DMS53 treated with DMSO at 0.1 percent for 48 hours (cell line): ENCODE measurements around the gene TSPAN32.
"Not testable (repeated sequence)": the region's sequence is repeated elsewhere in the genome, so short reads cannot be mapped to it uniquely, and the experiment has no call there.

ENCODE experiments used
- DNase-seq: peaks from one replicate; lab custom pipeline; 2025; ENCODE audit not compliant: unreplicated experiment; lab: John Stamatoyannopoulos, UW

The TSPAN32 gene

DNA sequence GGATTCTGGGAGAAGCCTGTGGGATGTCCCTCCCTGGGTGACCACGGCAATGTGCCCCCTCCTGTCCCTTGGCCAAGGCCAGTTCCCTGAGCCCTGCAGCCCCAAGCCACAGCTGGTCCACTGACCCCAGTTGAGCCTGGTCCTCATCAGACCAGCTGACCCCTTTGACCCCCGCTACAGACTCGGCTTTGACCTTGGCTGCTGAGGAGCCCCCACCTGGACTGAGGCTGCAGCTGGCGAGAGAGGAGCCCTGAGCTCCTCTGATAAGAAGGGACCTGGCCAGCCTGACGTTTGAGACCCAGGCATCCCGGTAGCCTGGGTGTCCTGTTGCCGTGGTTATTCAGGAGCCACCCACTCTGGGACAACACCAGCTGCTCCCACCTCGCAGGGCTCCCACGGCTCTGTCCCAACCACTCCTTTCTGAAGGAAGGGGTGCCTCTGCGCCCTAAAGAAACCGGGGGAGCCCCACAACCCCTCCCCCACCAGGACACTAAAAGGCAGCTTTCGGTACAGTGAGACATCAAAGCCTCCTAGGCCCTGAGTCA is 34.4 kb upstream of the TSPAN32 start:
- no peak for DNase-seq

DNA sequence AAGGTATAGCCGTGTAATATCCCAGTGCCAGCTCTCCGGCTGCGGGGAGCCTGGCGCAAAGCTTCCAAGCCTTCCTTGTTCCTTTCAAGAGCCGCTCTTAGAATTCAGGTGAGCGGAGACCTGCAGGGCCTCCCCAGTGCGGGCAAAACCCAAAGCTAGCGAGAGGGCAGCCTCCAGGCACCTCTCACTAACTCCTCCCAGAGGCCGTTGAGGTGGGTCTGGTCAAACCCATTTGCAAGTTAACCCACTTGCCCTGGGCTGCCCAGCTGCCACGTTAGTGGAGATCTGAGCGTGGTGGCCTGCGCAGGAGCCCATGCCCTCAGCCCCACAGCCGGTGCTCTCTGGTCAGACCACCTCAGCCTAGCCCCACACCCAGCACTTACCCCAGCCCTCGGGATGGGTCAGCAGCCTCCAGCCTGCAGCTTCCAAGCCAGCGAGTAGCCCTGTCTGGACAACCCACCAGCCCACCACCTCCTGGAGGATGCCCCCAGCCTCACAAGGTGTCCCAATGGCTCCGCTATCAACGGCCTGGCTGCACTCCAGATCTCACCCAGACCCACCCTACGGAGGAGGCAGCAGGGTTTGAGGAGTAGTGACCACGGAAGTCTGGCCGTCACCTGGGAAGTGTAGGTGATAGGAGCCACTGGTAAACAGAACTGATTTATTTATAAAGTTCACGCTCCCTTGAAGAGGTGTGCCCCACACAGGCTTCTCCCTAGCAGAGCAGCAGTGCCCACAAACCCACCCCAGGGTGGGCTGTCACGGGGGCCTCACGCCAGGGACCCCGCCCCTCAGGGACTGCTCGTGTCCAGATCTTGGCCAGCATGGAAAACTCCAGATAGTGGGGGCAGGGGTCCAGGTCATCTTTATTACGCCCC is 33.7 kb upstream of the TSPAN32 start:
- DNase-seq = no peak

DNA sequence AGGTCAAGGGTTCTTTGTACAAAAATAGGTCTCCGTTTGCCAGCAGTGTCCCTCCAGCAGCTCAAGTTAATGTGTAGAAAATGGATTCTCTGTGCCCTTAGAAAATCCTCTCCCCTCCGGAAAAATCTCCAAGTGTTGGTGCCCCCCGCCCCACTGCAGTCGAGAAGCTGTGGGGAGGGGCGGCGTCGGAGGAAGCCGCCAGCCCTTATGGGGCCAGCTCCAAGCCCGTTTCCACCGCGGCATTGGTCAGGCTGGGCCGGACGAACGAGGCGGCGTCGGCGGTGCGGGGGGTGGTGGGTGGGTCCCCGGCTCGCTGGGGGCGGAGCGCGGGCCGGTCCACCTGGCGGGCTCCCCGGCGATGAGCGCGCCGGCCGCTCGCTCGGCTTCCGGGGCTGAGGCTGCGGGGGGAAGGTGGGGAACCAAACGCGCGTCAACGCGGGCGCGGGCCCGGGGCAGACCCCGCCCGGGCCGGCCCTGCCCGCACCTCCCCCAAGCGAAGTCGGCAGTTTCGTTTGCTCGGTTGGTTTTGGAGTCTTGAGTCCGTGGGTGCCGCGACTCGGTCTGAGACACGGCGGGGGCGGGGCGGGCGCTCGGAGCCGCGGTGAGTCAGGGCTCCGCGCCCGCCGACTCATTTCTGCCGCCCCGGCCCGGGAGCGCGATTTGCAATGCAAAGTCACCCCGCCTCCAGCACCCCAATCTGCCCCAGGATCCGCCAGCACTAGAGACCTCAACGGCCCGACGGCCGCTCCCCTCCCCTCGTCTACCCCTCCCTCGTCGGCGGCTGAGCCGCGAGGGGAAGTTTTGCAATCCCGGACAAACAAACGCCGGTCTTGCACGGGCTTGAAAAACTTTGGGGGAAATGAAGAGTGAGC is 32.8 kb upstream of the TSPAN32 start:
- DNase-seq = peak; percentile 64

DNA sequence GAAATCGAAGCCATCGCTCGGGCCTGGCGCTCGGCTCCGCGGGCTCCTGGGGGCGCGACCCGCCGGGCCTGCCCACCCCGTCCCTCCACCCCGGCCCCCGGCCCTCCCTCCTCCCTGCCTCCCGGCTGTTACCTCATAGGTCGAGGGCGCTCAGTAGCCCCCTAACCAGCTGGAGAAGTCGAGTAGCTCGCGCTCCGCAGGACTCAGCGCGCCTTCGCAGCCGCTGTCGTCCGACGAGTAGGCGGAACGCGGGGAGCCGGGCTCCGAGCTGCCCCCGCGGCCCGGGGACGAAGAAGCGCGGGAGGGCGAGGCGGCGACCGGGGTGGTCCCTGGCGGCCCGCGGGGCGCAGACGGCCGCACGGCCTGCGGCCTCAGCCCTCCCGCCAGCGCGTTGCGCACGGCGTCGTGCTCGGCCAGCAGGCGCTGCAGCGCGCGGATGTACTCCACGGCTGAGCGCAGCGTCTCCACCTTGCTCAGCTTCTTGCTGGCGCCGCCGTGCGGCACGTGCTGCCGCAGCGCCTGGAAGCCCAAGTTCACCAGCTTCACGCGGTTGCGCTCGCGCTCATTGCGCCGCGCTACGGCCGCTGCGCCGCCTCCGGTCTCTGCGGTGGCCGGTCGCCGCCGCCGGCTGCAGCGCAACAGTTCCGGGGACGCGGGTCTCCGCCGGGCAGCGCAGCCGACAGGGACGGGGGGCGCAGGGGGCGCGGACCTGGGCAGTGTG is 32.1 kb upstream of the TSPAN32 start:
- peak; percentile 85 for DNase-seq

DNA sequence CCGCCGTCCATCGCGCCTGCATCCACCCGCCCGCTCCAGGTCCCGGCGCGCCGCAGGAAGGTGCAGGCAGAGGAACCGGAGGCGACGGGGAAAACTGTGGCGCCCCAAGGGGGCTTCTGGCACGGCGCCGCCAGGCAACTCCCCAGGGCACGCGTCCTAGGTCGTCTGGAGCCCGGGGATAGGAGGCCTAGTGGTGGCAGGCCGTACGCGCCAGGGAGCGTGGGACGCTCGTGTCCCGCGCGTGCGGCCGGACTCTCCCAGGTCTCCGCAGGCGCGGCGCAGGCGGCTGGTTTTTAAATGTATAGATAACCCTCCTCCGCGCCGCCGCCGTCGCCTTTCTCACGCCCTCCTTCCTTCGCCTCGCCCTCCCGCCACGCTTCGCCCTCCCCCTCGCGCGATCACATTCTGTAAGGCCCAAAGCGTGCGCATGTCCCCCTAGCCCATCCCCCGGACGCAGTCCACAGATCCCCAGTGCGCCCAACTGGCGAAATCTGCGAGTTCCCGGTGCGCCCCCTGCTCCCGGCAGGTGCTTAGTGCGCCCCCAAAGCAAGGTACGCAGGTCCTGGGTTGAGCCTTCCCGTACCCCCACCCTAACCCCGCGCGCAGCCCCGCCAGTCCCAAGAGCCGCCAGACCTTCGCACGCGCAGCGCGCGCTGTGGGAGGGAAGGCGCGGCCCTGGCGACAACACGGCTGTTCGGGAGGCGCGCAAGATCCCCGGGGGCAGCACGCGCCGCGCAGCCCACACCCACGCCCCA is 31.3 kb upstream of the TSPAN32 start, which contains the start of gene ASCL2:
Gene ASCL2 (minus strand): TSS at position 267 of the 755 bp plus-strand sequence. CDS start 256 bp downstream, at position 11.
- peak; percentile 20 for DNase-seq

DNA sequence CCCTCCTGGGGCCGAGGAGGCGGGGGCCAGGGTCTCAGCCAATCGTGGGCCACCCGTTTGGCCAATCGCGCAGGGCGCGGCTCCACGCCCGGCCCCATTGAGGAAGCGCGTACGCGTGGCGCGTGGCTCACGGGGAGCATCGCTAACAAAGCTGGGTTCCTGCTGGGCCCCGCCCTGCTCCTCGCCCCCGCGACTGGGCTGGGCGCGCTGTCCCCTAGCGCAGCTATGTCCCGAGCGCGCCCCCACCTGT is 30.8 kb upstream of the TSPAN32 start:
- DNase-seq = no peak

DNA sequence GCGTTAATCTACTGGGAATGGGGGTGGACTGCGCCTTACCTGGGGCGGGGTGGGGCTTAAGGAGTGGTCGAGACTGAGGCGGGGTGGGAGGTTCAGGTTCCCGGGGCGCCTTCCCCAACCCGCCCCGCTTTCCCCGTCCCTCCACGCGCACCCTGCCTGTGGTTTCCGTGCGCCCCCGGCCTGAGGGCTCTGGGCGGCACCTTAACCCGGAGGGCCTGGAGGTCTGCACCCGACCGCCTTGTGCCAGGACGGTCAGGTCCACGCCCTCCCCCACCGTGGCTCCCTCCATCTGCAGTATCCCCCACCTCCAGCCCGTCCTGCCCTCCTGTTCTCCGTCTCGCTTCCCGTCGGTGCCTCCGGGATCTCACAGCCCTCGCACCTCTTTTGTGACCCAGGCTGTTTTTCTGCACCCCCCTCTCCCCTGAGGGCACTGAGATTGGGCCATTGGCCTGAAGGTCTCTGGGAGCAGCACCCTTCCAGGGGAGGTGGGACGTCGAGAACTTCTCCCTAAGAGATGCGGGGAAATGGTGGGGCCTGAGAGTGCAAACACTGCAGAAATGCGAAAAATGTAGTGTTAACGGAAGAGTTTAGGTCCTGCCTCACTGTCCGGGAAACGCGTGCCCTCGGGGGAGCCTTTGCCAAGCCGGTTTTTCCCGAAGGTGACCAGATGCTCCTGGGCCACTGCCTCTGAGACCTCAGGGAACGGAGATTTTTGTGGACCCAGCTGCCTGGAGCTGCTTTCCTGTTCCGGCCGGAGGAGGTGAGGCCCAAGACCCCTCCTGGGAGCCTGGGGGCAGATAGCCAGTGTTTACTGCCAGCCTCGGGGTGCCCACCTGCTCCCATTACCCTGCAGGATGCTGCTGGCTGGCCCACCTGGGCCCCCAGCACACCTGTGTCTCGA is 30.2 kb upstream of the TSPAN32 start:
- DNase-seq = no peak

DNA sequence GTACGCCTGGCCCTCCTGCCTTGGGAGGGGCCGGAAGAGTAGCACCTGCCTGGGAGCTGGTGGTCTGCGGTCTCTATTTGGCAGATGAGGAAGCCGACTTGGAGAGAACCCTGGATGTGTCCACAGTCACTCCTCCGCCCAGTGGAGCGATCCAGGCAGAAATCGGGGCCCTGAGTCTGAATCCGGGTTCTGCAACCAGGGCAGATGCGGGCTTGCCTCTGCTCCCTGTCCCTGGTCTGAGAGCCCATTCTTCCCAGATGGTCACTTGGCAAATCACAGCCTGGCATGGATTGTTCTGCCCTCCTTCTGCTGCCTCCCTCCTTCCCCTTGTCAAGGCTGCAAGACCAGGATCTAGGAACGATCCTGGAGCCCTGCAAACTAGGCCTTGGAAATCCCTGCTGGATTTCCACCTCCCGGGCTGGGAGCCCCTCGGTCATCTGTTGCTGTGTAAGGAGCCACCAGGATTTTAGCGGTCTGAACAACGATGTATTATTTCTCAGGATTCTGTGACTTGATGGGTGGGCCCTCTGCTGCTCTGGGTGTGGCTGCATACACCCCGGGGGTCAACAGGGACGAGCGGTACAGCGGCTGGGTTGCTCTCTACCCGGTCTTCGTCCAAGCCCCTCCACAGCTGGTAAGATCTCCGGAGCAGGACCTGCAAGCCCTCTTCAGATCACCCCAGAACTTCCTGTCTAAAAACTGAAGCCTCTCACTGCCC is 29.4 kb upstream of the TSPAN32 start:
- no peak for DNase-seq

DNA sequence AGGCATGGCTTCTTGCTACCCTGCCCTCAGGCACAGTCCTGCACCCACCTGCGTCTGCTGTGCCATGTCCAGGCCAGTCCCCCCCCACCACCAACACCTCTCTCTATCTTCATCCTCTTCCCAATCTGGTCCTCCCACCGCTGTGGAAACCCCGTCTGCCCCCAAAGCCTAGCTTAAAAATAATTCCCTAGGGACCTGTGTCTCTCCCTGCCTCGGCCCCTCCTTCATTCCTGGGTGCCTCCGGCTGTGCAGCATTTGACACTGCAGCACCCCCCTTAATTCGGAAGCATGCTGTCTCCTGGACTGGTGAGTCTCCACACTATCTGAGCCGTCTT is 28.9 kb upstream of the TSPAN32 start:
- DNase-seq = no peak

DNA sequence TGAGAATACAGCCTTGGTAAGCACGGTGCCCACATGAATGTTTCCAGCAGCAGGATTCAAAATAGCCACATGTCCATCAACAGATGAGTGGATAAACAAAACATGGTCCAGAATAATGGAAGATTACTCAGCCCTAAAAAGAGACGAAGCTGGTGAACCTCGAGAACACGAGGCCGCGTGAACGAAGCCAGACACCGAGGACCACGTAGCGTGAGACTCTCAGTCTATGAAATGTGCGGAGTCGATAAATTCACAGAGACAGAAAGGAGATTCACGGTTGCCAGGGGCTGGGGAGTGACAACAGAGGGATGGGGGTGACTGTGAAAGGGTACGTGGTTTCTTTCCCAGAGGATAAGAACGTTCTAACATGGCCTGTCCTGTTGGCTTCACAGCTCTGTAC is 28.5 kb upstream of the TSPAN32 start:
- no peak for DNase-seq

DNA sequence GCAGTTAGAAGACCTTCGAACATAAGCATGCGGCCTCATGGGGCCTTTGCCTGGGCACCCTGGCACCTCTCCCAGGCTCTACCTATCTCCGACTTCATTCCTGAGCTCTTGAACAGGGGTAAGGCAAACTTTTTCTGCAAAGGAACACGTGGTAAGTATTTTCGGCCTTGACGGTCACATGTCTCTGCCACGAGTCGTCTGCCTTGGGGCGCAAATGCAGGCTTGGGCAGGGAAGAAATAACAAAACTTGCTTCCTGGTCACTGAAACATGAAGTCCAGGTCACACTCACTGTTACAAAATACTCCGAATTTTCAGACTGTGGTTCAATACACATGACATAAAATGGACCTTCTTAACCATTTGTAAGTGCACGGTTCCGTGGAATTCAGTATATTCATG is 28.0 kb upstream of the TSPAN32 start:
- no peak for DNase-seq

DNA sequence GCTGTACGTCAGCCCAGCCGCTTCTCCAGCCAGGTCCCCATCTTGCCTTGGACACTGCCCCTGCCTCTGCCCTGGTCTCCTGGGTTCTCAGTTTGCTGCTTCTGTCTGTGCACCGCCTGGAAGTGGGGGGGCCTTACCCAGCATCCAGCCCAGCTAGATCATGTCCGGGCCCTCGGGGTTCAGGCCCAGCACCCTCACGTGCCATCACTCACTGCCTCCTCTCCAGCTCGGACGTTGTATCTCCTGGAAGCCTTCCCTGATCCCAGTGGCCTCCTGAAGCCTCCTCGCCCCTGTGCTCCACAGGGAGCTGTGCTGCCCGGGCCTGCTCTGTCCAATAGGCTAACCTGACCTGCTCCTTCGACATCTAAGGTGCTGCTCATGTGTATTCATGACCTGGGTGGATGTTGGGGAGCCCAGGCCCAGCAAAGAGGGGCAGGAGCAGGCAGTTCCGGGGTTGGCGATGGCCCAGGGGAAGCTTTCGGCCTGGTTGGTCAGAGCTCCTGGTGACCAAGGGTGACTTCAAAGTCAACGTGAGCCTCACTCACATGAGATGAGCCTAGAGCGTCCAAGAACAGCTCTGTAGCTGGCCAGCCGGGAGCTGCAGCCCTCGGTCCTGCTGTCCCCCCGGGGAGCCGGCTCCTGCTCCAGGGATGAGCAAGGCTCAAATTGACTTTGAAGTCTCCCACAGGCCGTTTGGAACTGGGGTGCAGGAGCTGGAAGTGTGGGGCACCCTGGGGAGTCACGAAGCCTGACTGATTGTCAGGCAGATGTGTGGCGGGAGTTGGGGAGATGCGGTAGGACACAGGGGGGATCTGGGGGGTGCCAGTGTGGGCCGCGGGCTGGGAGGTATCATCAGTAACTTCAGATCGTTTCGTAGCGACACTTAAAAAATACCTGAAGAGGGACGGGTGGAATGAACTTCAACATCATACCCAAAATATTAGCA is 26.2 kb upstream of the TSPAN32 start:
- DNase-seq = no peak

DNA sequence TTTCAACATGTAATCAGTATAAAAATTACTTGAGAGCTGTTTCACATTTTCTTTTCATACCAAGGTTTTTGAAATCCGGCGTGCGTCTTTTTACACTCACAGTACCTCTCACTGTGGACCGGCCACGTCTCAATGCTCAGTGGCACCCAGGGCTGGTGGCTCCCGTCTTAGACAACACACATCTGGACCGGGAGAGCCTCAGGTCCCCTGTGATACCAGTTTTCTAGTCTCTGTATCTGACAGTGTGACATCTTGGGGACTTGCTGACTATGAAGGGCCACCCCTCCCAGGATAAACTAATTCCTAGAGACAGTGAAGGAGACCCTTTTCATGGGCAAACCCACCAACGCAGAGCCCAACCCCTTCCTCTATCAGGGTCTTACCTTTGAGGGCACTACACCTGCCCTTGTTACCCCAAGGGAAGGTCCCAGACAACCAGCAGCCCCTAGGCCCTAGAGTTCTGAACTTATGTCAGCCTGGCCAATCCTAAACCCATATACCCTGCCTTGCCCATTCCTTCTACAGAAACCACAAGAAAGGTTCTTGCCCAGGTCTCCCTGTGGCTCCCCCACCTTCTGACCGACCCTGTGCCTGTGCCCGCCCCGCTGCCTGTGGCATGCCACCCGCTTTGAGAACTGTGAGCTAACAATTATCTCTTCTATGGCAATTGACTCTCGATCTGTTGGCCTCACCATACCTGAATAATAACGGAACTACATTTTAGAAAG is 25.4 kb upstream of the TSPAN32 start:
- DNase-seq = no peak

DNA sequence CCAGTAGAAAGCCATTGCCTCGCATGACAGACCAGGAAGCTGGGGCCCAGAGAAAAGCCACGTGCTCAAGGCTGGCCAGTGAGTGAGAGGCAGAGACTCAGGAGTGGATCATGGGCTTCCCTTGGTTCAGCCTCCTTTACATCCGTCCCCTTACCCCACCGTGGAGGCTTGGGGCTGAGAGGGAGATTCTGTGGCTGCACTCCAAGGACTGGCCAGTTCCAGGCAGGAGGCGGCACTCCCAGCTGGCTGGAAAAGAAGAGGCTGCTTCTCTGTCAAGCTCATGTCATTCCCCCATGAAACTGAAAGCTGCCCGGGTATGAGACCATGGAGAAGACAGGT is 24.8 kb upstream of the TSPAN32 start:
- DNase-seq = no peak

DNA sequence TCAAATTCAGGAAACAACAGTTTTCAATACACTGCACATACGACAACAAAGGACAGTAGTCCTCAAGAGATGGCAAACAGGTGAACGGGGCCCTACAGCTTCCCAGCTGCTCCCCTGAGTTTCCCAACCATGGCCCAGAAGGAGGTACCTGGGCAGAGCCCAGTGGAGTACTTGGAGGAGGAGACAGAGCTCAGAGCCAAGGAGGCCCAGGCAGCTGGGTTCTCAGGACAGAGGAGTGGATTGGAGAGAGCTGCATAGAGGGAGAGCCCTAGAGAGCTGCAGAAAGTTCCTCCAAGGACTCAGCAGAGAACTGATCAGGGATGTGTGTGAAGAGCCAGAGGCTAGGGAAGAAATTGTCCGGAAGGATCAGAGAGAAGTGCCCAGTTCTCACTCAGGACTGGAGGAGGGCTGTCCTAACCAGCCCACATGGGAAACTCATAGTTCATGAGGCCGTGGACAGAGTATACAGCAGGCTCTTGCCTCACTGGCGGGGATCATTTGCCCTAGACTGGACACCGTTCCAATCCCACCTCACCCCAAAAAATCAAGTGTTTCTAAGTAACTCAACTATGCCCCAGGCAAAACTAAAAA is 23.8 kb upstream of the TSPAN32 start:
- no peak for DNase-seq

DNA sequence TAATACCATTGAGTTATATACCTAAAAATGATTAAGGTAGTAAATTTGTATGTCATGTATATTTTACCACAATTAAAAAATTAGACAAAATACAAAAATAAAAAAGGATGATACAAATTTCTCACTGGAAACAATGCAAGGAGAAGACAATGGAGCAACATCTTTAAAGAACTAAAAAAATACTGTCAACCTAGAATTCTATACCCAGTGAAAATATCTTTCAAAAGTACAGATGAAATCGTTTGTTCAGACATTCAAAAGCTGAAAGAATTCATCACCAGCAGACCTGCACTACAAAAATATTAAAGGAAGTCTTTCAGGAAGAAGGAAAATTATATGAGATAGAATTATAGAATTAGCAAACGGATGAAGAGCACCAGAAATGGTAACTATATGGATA is 21.6 kb upstream of the TSPAN32 start:
- DNase-seq = no peak

DNA sequence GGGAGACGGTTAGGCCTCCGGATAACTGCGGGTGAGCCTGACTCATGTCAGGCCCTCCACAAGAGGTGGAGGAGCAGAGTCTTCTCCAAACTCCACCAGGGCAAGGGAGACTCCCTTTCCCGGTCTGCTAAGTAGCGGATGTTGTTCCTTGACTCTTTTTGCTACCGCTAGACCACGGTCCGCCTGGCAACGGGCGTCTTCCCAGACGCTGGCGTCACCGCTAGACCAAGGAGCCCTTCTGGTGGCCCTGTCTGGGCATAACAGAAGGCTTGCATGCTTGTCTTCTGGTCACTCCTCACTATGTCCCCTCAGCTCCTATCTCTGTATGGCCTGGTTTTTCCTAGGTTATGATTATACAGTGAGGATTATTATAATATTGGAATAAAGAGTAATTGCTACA is 15.5 kb upstream of the TSPAN32 start:
- not testable (repeated sequence) for DNase-seq
